Stomach (tissue), 4 donors: ENCODE measurements around the gene LPAR1.

Source experiments
- CTCF ChIP-seq, 7 experiments: fragments of 450-650 bp in 4 of 7; fragments of 200-600 bp in 3 of 7; sonication (generic) in 3 of 7; IDR thresholded peaks; one replicate each; pipeline ENCODE4 v1.5.1; 2016 to 2019; ENCODE audit warnings: antibody characterized with exemption in 7 of 7, control low read depth in 2 of 7, mild to moderate bottlenecking in 1 of 7
- POLR2A ChIP-seq, 4 donors: fragments of 450-650 bp; IDR thresholded peaks; one replicate each; pipeline ENCODE4 v1.6.1; 2016; ENCODE audit warnings: antibody characterized with exemption in 4 of 4, control low read depth in 2 of 4, mild to moderate bottlenecking in 1 of 4, moderate library complexity in 1 of 4

GRCh38 chr9:110940951-110941557, 97.2 kb downstream of the LPAR1 start:
- TF ChIP-seq POLR2A (IDR thresholded peaks at IDR 0.05): no peak
- no peak for TF ChIP-seq CTCF (IDR thresholded peaks at IDR 0.05)
